ENCODE results near the gene CBLC.

DNA sequence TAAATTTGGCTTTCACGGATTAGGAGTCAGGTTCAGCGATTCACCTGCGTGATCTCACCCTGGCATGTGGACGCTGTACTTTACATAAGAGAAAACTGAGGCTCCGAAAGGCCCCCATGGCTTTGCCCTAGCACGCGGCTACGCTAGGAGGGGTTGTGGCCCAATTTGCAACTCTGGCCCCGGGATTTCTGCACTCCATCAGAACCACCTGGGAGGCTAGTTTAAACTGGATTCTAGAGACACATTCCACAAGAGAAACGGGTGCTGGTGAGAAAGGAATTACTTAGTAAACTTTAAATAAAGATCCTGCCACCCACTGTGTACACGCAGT lies 23.0 kb upstream of the CBLC start:
- TF ChIP-seq, protein P1, sequence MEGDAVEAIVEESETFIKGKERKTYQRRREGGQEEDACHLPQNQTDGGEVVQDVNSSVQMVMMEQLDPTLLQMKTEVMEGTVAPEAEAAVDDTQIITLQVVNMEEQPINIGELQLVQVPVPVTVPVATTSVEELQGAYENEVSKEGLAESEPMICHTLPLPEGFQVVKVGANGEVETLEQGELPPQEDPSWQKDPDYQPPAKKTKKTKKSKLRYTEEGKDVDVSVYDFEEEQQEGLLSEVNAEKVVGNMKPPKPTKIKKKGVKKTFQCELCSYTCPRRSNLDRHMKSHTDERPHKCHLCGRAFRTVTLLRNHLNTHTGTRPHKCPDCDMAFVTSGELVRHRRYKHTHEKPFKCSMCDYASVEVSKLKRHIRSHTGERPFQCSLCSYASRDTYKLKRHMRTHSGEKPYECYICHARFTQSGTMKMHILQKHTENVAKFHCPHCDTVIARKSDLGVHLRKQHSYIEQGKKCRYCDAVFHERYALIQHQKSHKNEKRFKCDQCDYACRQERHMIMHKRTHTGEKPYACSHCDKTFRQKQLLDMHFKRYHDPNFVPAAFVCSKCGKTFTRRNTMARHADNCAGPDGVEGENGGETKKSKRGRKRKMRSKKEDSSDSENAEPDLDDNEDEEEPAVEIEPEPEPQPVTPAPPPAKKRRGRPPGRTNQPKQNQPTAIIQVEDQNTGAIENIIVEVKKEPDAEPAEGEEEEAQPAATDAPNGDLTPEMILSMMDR (IDR thresholded peaks at IDR 0.05): no peak
- TF ChIP-seq POLR2A (IDR thresholded peaks at IDR 0.05): no peak

Measured in upper lobe of left lung (tissue), 4 donors.